Myocyte (in vitro differentiated cells): ENCODE data around the gene TPD52L1. TPM values are rescaled to one million over a fixed set of nuclear protein-coding genes. Genes with fewer than 3 reads are reported as not detected.

Source experiments
- DNase-seq: peaks from one replicate; pipeline ENCODE4 v3.0.0-alpha.2; 2012; ENCODE audit warnings: low read depth
- total RNA-seq: library from RNA; depleted of rRNA; stranded (reverse); fragments of >200 nt; gene quantifications from 2 replicates; pipeline ENCODE4 v1.2.3, GENCODE V29; 2014

Gene TPD52L1
- total RNA-seq, 1 donor from 2014 or later: 55.3 TPM

- no peak for DNase-seq
These were observed 21.1 kb downstream of the TPD52L1 start for GRCh38 chr6:125174626-125175025.

- no peak for DNase-seq
These were observed 22.0 kb downstream of the TPD52L1 start for GRCh38 chr6:125175466-125176048.

- no peak for DNase-seq
These were observed 28.9 kb downstream of the TPD52L1 start for GRCh38 chr6:125182237-125183008.

- DNase-seq: no peak
These were observed 29.8 kb downstream of the TPD52L1 start for GRCh38 chr6:125183391-125183790.

- DNase-seq: no peak
These were observed 34.5 kb downstream of the TPD52L1 start for GRCh38 chr6:125188037-125188436.

GRCh38 chr6:125188594-125189203, 35.1 kb downstream of the TPD52L1 start:
- peak; percentile 78 for DNase-seq

- DNase-seq: no peak
These were observed 35.9 kb downstream of the TPD52L1 start for GRCh38 chr6:125189494-125189893.

GRCh38 chr6:125190667-125191066, 37.1 kb downstream of the TPD52L1 start:
- no peak for DNase-seq

GRCh38 chr6:125191916-125192609, 38.5 kb downstream of the TPD52L1 start:
- peak; percentile 89 for DNase-seq

- DNase-seq: no peak
These were observed 39.0 kb downstream of the TPD52L1 start for GRCh38 chr6:125192610-125192930.

- DNase-seq: no peak
These were observed 39.6 kb downstream of the TPD52L1 start for GRCh38 chr6:125193208-125193607.

GRCh38 chr6:125194941-125195340, 41.4 kb downstream of the TPD52L1 start:
- DNase-seq: no peak

- DNase-seq: no peak
These were observed 42.0 kb downstream of the TPD52L1 start for GRCh38 chr6:125195526-125195925.

GRCh38 chr6:125196613-125197012, 43.0 kb downstream of the TPD52L1 start:
- no peak for DNase-seq

GRCh38 chr6:125197795-125198269, 44.3 kb downstream of the TPD52L1 start:
- peak; percentile 83 for DNase-seq

GRCh38 chr6:125198398-125198937, 44.9 kb downstream of the TPD52L1 start:
- peak; percentile 57 for DNase-seq

GRCh38 chr6:125200941-125201340, 47.4 kb downstream of the TPD52L1 start:
- no peak for DNase-seq

- DNase-seq: peak; percentile 53
These were observed 48.6 kb downstream of the TPD52L1 start for GRCh38 chr6:125201961-125202729.

GRCh38 chr6:125203395-125203794, 49.8 kb downstream of the TPD52L1 start:
- DNase-seq: peak; percentile 33

- peak; percentile 58 for DNase-seq
These were observed 52.4 kb downstream of the TPD52L1 start for GRCh38 chr6:125205931-125206330.

GRCh38 chr6:125206389-125206788, 52.8 kb downstream of the TPD52L1 start:
- peak; percentile 50 for DNase-seq
